ENCODE measurements around the gene NAB2.
A peak's percentile ranks its signal among the peaks of the same experiment; 100 is the strongest.
"Not testable (repeated sequence)": the region's sequence is repeated elsewhere in the genome, so short reads cannot be mapped to it uniquely, and the experiment has no call there.

The NAB2 gene

DNA sequence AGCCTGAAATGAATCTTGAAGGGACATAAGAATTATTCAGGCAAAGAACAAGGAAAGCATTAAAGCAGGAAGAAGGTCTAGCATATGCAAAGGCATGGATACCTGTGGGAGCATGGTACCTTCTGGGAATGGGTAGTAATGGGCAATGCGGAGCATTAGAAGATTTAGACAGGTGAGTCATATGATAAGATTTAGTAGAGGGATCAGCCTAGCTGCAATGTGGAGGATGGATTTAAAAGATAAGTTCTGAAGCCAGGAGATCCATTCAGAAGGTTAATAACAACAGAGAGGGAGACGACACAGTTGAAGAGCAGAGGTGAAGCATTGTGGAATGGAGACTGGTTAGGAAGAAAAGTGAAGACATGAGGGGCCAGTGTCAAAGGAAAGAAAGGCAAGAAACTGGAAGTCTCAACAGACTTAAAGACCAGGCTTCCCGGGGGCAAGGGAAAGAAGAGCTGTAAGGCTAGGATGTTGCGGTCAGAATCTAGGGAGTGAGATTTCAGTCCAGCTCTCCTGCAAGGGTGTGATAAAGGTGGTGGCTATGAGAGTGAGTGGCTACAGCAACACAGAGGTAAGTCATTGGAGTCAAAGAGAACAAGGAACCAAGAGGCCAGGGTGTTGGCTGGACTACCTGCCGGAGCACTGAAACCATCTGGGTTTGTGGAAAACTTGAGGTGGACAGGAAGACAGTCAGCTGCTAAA is 27.8 kb downstream of the NAB2 start:
- DNase-seq, result peak; percentile 50

DNA sequence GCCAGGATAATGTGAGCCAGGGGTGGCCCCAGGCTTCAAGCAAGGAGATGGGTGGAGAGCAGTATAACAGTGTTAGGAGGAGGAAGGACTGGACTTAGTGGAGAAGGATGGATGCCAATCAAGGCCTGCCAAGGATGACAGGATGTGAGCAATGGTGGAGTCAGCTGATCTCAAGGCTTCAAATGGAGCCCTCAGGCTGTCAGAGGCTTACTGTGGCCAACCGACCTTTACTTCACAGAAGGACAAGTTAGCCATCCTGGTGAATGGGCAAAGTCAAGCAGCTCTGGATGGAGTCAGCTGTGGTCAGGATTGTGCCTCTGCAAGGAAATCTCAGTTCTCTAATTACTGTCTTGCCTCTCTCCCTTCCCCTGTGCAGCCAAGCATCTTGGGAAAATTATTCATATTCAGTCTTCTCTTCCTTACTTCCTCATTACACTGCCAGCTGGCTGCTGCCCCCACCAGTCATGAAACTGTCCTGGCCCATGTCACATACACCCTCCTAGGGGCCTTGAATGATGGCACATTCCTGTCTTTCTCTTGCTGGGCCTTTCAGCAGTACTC is 29.9 kb downstream of the NAB2 start:
- DNase-seq, result peak; percentile 67

GRCh38 chr12:57119294-57120085 is 30.6 kb downstream of the NAB2 start:
- no peak for DNase-seq

DNA sequence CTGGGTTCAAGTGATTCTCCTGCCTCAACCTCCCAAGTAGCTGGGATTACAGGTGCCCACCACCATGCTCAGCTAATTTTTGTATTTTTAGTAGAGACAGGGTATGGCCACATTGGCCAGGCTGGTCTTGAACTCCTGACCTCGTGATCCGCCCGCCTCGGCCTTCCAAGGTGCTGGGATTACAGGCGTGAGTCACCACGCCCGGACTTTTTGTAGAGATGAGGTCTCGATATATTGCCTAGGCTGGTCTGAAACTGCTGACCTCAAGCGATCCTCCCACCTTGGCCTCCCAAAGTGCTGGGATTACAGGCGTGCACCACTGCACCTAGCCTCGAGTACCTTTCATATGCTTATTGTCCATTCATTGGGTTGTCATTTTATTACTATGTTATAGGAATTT is 31.8 kb downstream of the NAB2 start:
- DNase-seq, result not testable (repeated sequence)

- DNase-seq, result no peak
Measured at GRCh38 chr12:57123813-57124212, 34.9 kb downstream of the NAB2 start.

GRCh38 chr12:57124261-57124877 is 35.5 kb downstream of the NAB2 start:
- DNase-seq, result peak; percentile 88

DNA sequence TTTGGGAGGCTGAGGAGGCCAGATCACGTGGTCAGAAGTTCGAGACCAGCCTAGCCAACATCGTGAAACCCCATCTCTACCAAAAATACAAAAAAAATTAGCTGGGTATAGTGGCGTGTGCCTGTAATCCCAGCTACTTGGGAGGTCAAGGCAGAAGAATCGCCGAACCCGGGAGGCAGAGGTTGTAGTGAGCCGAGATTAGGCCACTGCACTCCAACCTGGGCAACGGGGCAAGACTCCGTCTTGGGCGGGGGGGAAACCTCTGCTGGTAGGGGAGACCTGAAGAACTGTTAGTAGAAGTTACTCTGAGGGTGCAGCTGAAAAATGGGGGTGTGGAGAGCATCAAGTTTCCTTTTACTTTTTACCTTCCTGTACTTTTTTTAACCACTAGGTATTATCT is 37.1 kb downstream of the NAB2 start:
- DNase-seq, result no peak

DNA sequence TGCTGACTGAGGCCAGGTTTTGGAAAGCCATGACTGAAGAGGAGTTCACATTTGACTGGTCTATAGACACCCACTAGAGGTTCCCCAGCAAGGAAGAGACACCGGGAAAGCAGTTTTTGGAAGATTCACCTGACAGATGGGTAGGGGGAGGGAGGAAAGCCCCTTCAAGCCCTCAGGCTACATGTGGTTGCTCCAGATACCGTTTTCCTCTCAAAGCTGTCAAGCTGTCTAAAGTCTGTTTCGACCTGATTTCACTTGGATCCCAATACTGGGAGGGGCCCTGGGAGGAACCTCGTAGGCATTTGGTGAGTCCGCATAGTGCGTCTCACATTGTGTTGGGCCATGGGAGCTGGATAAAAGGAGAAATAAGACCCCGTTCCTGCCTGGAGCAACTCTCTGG is 37.6 kb downstream of the NAB2 start:
- peak; percentile 63 for DNase-seq

DNA sequence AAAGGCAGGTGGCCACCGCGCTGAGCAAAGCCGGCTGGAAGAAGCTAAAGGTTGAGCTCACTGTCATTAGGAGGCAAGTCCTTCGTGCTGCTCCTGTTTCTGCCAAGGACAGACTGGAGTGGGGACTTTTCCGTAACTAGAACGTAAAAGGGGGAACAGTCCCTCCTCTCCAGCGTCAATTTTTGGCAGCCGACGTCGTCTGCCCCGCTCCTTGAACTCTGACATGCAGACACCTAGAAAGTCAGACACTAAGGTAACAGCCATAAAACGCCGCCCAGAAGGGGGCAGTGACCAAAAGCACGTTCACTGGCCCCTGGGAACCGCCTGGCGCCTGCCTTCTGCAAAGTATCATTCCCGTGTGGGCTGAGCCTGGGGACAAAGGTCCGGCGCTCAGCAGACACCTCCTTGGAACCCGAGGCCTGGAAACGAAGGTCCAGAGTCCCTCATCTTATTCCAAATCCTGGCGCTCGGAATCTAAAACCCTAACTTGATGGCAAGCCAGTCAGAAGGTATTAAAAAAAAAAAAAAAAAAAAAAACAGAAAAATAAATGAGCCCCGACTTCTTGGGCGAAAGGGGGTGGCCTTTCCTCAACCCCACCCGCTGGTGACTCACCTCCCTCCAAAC is 38.3 kb downstream of the NAB2 start:
- DNase-seq, result peak; percentile 96

DNA sequence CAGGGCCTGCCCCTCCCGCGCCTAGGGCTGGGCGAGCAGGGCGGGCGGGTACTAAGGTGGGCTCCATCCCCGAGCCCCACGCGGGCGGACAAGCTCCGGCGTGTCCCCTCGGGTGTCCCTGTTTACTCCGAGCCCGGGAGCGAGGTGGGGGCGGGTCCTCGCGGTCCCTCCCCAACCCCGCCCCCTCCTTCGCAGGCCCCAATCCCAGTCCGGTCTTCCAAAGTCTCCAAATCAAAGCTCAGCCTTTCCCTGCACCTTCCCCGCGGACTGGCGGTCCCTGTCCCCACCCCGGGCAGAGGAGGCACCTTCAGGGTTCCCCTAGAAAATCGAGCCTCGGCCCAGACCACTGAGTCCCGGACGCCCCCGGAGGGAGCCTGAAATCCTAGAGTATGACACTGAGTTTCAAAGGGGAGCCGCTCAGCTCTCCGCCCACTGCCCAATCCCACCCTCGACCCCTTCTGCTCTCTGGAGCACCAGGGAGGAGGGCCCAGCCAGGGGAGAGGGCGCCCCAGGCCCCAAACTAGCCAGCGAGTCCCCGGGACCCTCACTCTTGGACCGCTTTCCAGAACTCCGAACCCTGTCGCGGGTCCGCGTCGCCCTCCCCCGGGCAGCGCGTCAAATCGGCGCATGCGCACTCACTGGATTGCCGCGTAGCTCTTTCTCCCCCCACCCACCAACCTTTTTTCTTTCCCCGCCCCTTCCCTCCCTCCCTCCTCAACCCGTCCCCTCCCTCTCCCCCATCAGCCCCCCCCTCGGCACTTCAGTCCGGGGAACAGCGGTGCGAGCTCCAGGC is 39.0 kb downstream of the NAB2 start, which contains the start of gene LRP1:
TSS of gene LRP1 (plus strand) at position 758 of the 793 bp plus-strand sequence. CDS start 482 bp downstream, outside the sequence.
- DNase-seq, result peak; percentile 96

DNA sequence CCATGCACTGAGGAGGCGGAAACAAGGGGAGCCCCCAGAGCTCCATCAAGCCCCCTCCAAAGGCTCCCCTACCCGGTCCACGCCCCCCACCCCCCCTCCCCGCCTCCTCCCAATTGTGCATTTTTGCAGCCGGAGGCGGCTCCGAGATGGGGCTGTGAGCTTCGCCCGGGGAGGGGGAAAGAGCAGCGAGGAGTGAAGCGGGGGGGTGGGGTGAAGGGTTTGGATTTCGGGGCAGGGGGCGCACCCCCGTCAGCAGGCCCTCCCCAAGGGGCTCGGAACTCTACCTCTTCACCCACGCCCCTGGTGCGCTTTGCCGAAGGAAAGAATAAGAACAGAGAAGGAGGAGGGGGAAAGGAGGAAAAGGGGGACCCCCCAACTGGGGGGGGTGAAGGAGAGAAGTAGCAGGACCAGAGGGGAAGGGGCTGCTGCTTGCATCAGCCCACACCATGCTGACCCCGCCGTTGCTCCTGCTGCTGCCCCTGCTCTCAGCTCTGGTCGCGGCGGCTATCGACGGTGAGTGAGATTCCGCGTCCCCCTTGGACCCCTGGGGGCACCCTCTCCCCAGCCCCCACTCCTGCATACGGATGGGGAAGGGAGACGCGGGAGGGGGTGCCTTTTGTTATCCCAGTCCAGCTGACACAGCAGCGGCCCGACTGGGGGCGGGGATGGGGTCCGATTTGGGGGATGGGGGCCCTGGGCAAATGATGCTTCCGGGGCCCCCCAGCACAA is 39.8 kb downstream of the NAB2 start:
- peak; percentile 66 for DNase-seq

DNA sequence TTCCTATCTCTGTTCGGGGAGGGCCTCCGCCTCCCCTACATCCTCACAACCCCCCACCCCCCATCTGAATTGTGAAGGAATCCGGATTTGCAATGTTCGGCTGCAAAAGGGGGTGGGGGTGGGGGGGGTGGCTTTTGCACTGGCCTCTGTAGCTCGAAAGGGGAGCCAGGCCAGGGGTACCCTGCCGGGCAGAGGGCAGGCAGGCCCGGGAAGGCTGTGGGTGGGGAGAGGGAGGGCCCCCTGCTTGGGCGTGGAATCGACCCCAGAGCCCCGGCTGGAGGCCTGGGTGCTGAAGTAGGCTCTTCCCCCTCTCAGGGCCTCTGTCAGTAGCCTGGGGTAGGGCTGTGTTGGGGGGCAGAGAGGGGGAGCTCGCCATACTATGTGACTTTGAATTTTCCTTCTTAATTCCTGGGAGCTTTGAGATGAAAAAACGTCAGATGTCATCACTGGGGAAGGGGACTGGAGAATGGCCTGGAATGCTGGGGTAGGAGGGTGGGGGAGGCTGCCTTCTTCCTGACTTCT is 40.5 kb downstream of the NAB2 start:
- peak; percentile 67 for DNase-seq

GRCh38 chr12:57129889-57130288 is 41.0 kb downstream of the NAB2 start:
- DNase-seq, result no peak

- no peak for DNase-seq
Measured at GRCh38 chr12:57130941-57131340, 42.0 kb downstream of the NAB2 start.

DNA sequence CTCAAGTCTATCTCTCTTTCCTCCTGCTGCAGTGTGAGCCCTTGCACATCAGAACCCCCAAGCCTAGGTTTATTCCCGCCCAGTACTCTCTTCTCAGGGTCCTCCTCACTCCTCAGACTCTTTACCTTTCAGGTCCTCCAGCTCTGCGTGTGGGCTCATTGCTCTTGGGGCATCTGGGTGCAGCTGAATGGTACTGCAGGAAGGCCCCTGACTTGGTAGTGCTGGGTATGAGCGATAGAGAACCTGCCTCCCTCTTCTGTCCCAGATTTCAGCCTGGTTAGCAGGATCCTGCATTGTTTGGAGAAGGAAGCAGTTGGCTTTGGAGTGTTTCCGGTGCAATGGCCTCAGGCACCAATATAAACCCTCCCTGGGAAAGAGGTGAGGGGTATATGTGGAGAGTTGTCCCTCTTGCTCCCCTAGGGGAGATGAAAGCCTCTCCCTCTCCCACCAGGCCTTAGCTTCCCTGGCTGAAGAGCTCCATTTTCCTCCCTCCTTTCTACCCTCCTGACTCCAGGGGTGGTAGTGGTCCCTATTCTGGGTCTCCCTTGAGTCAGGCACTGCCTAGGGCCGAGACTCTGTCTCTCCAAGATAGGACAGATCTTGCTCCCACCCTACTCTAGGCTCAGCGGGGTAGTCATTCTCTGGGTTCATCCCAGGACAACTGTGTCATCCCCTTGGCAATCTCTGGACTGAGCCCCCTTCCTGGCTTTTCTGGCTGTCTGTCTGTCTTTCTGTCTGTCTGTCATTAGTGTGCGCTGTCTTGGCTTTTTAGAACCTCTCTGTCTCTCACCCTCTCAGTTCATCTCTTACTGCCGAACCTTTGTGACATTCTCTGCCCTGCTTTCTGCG is 43.2 kb downstream of the NAB2 start:
- DNase-seq, result peak; percentile 74

- DNase-seq, result peak; percentile 92
Measured at GRCh38 chr12:57133013-57133569, 44.2 kb downstream of the NAB2 start.

DNA sequence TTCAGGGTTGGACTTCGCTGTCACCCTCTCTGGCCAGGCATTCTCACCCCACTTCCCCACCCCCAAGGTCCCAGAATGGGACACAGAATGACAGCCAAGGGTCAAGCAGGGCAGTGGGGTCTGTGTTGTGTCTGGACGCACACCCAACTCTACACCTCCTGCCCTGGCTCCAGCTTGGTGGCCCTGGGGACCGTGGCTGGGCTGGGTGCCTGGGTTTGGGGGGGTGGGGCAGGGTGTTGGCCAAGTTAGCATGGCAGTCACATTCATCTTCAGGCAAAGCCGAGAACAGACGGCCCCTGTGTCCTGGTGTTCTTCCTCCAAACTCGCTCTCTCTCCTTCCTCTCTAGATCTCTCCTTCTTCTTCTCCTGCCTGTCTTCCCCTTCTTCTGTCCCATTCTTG is 45.0 kb downstream of the NAB2 start:
- peak; percentile 57 for DNase-seq

GRCh38 chr12:57134949-57135348 is 46.0 kb downstream of the NAB2 start:
- peak; percentile 53 for DNase-seq

DNA sequence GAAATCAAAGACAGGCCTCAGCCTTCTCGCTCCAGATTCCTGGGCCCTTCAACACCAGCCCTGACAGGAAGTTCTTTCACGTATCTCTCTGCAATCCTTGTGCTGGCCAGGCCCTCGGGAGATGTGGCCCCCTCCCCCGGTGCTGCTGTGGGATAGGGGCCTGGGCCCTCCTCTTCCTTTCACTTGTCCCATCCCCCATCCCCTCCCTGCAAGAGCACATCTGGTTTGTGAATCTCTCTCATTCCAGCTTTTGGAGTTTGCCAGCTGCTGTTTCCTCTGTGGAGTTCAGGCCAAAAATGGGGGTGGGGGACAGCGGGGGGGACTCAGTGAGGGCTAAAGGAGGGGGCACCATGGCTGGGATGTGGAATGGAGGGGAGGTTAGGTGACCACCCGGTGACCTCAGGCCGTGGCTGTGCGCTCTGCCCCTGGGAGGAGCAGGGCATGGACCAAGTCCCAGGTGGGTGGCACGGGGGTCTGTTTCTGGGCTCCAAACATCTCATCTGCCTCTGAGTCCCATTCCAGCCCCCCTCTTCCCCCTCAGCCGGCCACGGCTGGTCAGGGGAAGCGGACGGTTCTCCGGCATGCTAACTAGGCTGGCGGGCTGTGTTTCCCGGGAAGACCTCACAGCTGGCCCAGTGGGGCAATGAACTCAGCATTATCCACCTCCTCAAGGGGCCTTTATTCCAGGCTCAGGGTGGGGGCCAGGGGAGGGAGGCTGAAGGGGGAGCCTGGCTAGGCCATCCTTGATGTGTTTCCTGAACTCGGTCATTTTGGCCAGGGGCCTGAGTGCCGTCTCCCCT is 46.8 kb downstream of the NAB2 start:
- DNase-seq, result peak; percentile 89
